D721Med (cell line): ENCODE data around the gene PEX12.

ENCODE experiments used
- DNase-seq: peaks from one replicate; pipeline ENCODE4 v3.0.0; 2011; ENCODE audit warnings: low spot score; ENCODE audit not compliant: insufficient read length
- FAIRE-seq: peaks from 2 replicates; lab custom pipeline; 2011; peaks lifted over from hg19 to GRCh38; lab: Jason Lieb, UNC
- CTCF ChIP-seq: IDR thresholded peaks from 2 replicates; pipeline ENCODE4 v1.5.1; 2012; ENCODE audit warnings: mild to moderate bottlenecking, control low read depth; ENCODE audit not compliant: insufficient read depth; ENCODE audit errors: missing control alignments

The PEX12 gene

GRCh38 chr17:35559495-35560210 is 18.7 kb downstream of the PEX12 start:
- no peak for TF ChIP-seq CTCF
- FAIRE-seq: no peak
- no peak for DNase-seq

- DNase-seq (no peak), FAIRE-seq (no peak)
- TF ChIP-seq CTCF: no peak
Observed at GRCh38 chr17:35557353-35557752, 21.0 kb downstream of the PEX12 start.

- FAIRE-seq (no peak), DNase-seq (no peak)
- TF ChIP-seq CTCF: peak; percentile 50
Observed at GRCh38 chr17:35555691-35556090, 22.7 kb downstream of the PEX12 start.

- TF ChIP-seq CTCF: no peak
- FAIRE-seq: no peak
- DNase-seq: no peak
Observed at GRCh38 chr17:35554668-35555067, 23.7 kb downstream of the PEX12 start.

- no peak for TF ChIP-seq CTCF
- FAIRE-seq (no peak), DNase-seq (no peak)
Observed at GRCh38 chr17:35553310-35553709, 25.1 kb downstream of the PEX12 start.

GRCh38 chr17:35548978-35549377 is 29.4 kb downstream of the PEX12 start:
- FAIRE-seq: no peak
- DNase-seq: no peak
- no peak for TF ChIP-seq CTCF

GRCh38 chr17:35548208-35548810 is 30.1 kb downstream of the PEX12 start:
- TF ChIP-seq CTCF: no peak
- DNase-seq (no peak), FAIRE-seq (no peak)
